HEK293 (cell line): ENCODE measurements around the gene NPFF.

Source experiments
- CTCF ChIA-PET: fragments of 350-600 bp; formaldehyde crosslinking; extraction: SDS; loops from one replicate; lab custom pipeline; 2021; ENCODE audit warnings: antibody characterized with exemption; lab: Yijun Ruan, JAX
- POLR2A ChIA-PET: fragments of 300-600 bp; formaldehyde crosslinking; extraction: SDS; loops from one replicate; lab custom pipeline; 2020; ENCODE audit warnings: antibody characterized with exemption, inconsistent platforms; lab: Yijun Ruan, JAX
- H3K27ac ChIP-seq: fragments of 200-500 bp; sonication (Bioruptor generic); 2 replicates; pipeline ENCODE4 v1.5.1; 2014; ENCODE audit warnings: low read depth, low read length, control low read depth, inconsistent platforms; ENCODE audit errors: extremely low read depth
- H3K36me3 ChIP-seq, 2 experiments: fragments of 200-500 bp in 1 of 2; sonication (Bioruptor generic) in 1 of 2; 1 replicate in 1 of 2; 2 replicates in 1 of 2; pipeline ENCODE4 v1.5.1; 2014 to 2017; ENCODE audit warnings: inconsistent platforms in 2 of 2, low read length in 2 of 2; ENCODE audit not compliant: control insufficient read depth in 2 of 2, insufficient read depth in 1 of 2
- H3K4me1 ChIP-seq: fragments of 200-500 bp; sonication (Bioruptor generic); 2 replicates; pipeline ENCODE4 v1.5.1; 2014; ENCODE audit warnings: mild to moderate bottlenecking, low read length, inconsistent platforms; ENCODE audit not compliant: control insufficient read depth, insufficient read depth
- H3K4me3 ChIP-seq: 2 replicates; pipeline ENCODE4 v1.5.1; 2011; ENCODE audit warnings: low read depth, mild to moderate bottlenecking, control low read depth, low read length, moderate library complexity
- H3K9me3 ChIP-seq: fragments of 200-500 bp; sonication (Bioruptor generic); 2 replicates; pipeline ENCODE4 v1.5.1; 2014; ENCODE audit warnings: low read depth, low read length, inconsistent platforms; ENCODE audit not compliant: control insufficient read depth, insufficient read depth
- FEZF1 ChIP-seq: fragments of 450-650 bp; formaldehyde crosslinking; IDR thresholded peaks from 2 replicates; pipeline ENCODE4 v1.5.1; 2016; ENCODE audit warnings: missing biosample characterization, missing genetic modification characterization
- HIC1 ChIP-seq: fragments of 450-650 bp; formaldehyde crosslinking; IDR thresholded peaks from 2 replicates; pipeline ENCODE4 v1.5.1; 2016; ENCODE audit warnings: missing biosample characterization, missing genetic modification characterization
- HOXC10 ChIP-seq: sonication (generic); formaldehyde crosslinking; IDR thresholded peaks from 2 replicates; pipeline ENCODE4 v1.8.1; 2023; ENCODE audit warnings: mild to moderate bottlenecking, missing genetic modification reagents
- PRDM10 ChIP-seq: fragments of 450-650 bp; formaldehyde crosslinking; IDR thresholded peaks from 2 replicates; pipeline ENCODE4 v1.5.1; 2016; ENCODE audit warnings: missing biosample characterization, missing genetic modification characterization
- PRDM6 ChIP-seq: fragments of 450-650 bp; formaldehyde crosslinking; IDR thresholded peaks from 2 replicates; pipeline ENCODE4 v1.5.1; 2017; ENCODE audit warnings: missing biosample characterization, missing genetic modification characterization
- ZBTB6 ChIP-seq: fragments of 450-650 bp; formaldehyde crosslinking; IDR thresholded peaks from 2 replicates; pipeline ENCODE4 v1.5.1; 2017; ENCODE audit warnings: missing biosample characterization, missing genetic modification characterization
- ZNF366 ChIP-seq: fragments of 450-650 bp; formaldehyde crosslinking; conservative IDR thresholded peaks from 2 replicates; pipeline ENCODE4 v1.5.1; 2016; ENCODE audit warnings: missing biosample characterization, missing genetic modification characterization
- ZNF398 ChIP-seq: fragments of 450-650 bp; formaldehyde crosslinking; IDR thresholded peaks from 2 replicates; pipeline ENCODE4 v1.5.1; 2017; ENCODE audit warnings: missing biosample characterization, missing genetic modification characterization
- ZNF600 ChIP-seq: fragments of 450-650 bp; formaldehyde crosslinking; IDR thresholded peaks from 2 replicates; pipeline ENCODE4 v1.5.1; 2016; ENCODE audit warnings: missing biosample characterization, missing genetic modification characterization

NPFF gene

GRCh38 chr12:53551889-53552291 lies 44.6 kb upstream of the NPFF start:
- Histone ChIP-seq H3K9me3 (no peaks in the 10 kb centered on the region), H3K27ac (no peak overlapping the region), H3K36me3 (peaks cover 9 to 16% of the 10 kb centered on the region in 2 experiments; a peak in 2 of 3 replicates), H3K4me3 (no peak overlapping the region), H3K4me1 (peaks cover 8% of the 10 kb centered on the region)
- TF ChIP-seq FEZF1 = peak; percentile 83
- TF ChIP-seq PRDM6 (tag by site-specific recombination) = peak; percentile 75
- no peak for TF ChIP-seq HIC1 (tag by site-specific recombination)
- ChIA-PET POLR2A (interaction anchor here (0.5 kb wide), 1 partner anchor 131 kb away, joined by 3 read pairs; no protein-coding TSS in a partner anchor), CTCF (interaction anchor here (0.7 to 2.1 kb wide), 3 partner anchors 65 to 150 kb away, joined by 3 to 6 read pairs (median 3); partner anchors contain the start of gene ATP5MC2)

GRCh38 chr12:53550595-53550994 lies 43.3 kb upstream of the NPFF start:
- H3K4me3 ChIP-seq = no peak overlapping the region
- CTCF ChIA-PET = interaction anchor here (0.6 to 2.1 kb wide), 3 partner anchors 51 to 196 kb away, joined by 3 to 6 read pairs (median 5); partner anchors contain the start of gene ATP5MC2
- TF ChIP-seq HOXC10 (no peak), ZBTB6 (tag by site-specific recombination) (0 out of 2 replicates have a peak, but pooled peaks have one; percentile 56), ZNF366 (0 out of 2 replicates have a peak, but pooled peaks have one; percentile 16), ZNF600 (tag by site-specific recombination) (peak; percentile 51; the same call in 1 of the 2 replicates), ZNF398 (tag by site-specific recombination) (no peak), PRDM10 (tag by site-specific recombination) (peak; percentile 95), FEZF1 (peak; percentile 75)
- TF ChIP-seq, all 188 proteins: peak for 5
- peaks cover 9 to 16% of the 10 kb centered on the region in 2 experiments; a peak in 2 of 3 replicates for H3K36me3 ChIP-seq
- POLR2A ChIA-PET = interaction anchor here (0.5 kb wide), 1 partner anchor 423 kb away, joined by 3 read pairs; no protein-coding TSS in a partner anchor
- no peaks in the 10 kb centered on the region for H3K9me3 ChIP-seq
- no peak overlapping the region for H3K27ac ChIP-seq
- peaks cover 9% of the 10 kb centered on the region for H3K4me1 ChIP-seq
